H9 (cell line): ENCODE measurements around the gene TMEM273. TPM values are rescaled to one million over a fixed set of nuclear protein-coding genes. Genes with fewer than 3 reads are reported as not detected.

Experiments
- DNase-seq: peaks from one replicate; pipeline ENCODE4 v3.0.0-alpha.2; 2017
- H2AFZ ChIP-seq: one replicate; pipeline ENCODE4 v1.6.1; 2013; ENCODE audit warnings: mild to moderate bottlenecking, low read length, control low read depth, moderate library complexity
- H2AK5ac ChIP-seq: 2 replicates; pipeline ENCODE4 v1.6.1; 2013; ENCODE audit warnings: low read length, control low read depth, mixed read lengths; ENCODE audit not compliant: insufficient read length
- H2BK120ac ChIP-seq: one replicate; pipeline ENCODE4 v1.6.1; 2013; ENCODE audit warnings: low read depth, mild to moderate bottlenecking, low read length, control low read depth, inconsistent platforms; ENCODE audit not compliant: poor library complexity, severe bottlenecking
- H2BK12ac ChIP-seq: 2 replicates; pipeline ENCODE4 v1.6.1; 2013; ENCODE audit warnings: low read length, control low read depth, mixed read lengths, low read depth; ENCODE audit not compliant: insufficient read length
- H2BK15ac ChIP-seq: 2 replicates; pipeline ENCODE4 v1.6.1; 2013; ENCODE audit warnings: low read depth, low read length, control low read depth
- H2BK20ac ChIP-seq: one replicate; pipeline ENCODE4 v1.6.1; 2013; ENCODE audit warnings: low read depth, mild to moderate bottlenecking, low read length, control low read depth, inconsistent platforms; ENCODE audit not compliant: poor library complexity, severe bottlenecking
- H2BK5ac ChIP-seq: 2 replicates; pipeline ENCODE4 v1.6.1; 2013; ENCODE audit warnings: low read length, control low read depth, mixed read lengths; ENCODE audit not compliant: insufficient read length
- H3K14ac ChIP-seq: 2 replicates; pipeline ENCODE4 v1.6.1; 2013; ENCODE audit warnings: low read length, control low read depth; ENCODE audit not compliant: insufficient read depth
- H3K18ac ChIP-seq: 2 replicates; pipeline ENCODE4 v1.6.1; 2013; ENCODE audit warnings: low read depth, mild to moderate bottlenecking, mixed read lengths, low read length, control low read depth; ENCODE audit not compliant: insufficient read length
- H3K23ac ChIP-seq: 2 replicates; pipeline ENCODE4 v1.6.1; 2013; ENCODE audit warnings: low read length, control low read depth, mixed read lengths, low read depth; ENCODE audit not compliant: insufficient read length
- H3K23me2 ChIP-seq: 2 replicates; pipeline ENCODE4 v1.6.1; 2013; ENCODE audit warnings: low read depth, mild to moderate bottlenecking, mixed read lengths, low read length, control low read depth; ENCODE audit not compliant: insufficient read length, poor library complexity, severe bottlenecking
- H3K27ac ChIP-seq: 2 replicates; pipeline ENCODE4 v1.5.1; 2013; ENCODE audit warnings: low read length, control low read depth, mixed read lengths, low read depth; ENCODE audit not compliant: insufficient read length
- H3K27me3 ChIP-seq: 2 replicates; pipeline ENCODE4 v1.6.1; 2013; ENCODE audit warnings: low read length, control low read depth, inconsistent platforms; ENCODE audit not compliant: insufficient read depth
- H3K4ac ChIP-seq: 2 replicates; pipeline ENCODE4 v1.6.1; 2013; ENCODE audit warnings: low read depth, mild to moderate bottlenecking, control low read depth, inconsistent platforms, low read length, moderate library complexity
- H3K4me1 ChIP-seq: 2 replicates; pipeline ENCODE4 v1.6.1; 2013; ENCODE audit warnings: low read length, control low read depth, inconsistent platforms; ENCODE audit not compliant: insufficient read depth
- H3K4me2 ChIP-seq: 2 replicates; pipeline ENCODE4 v1.6.1; 2013; ENCODE audit warnings: low read length, control low read depth, mixed read lengths; ENCODE audit not compliant: insufficient read length, insufficient read depth
- H3K56ac ChIP-seq: 2 replicates; pipeline ENCODE4 v1.6.1; 2013; ENCODE audit warnings: low read depth, mild to moderate bottlenecking, mixed read lengths, low read length, control low read depth; ENCODE audit not compliant: insufficient read length
- H3K79me1 ChIP-seq: 2 replicates; pipeline ENCODE4 v1.6.1; 2013; ENCODE audit warnings: low read depth, mild to moderate bottlenecking, moderate library complexity, low read length, control low read depth, inconsistent platforms; ENCODE audit not compliant: insufficient read depth, poor library complexity, severe bottlenecking
- H3K79me2 ChIP-seq: 2 replicates; pipeline ENCODE4 v1.6.1; 2013; ENCODE audit warnings: low read length, control low read depth, inconsistent platforms; ENCODE audit not compliant: insufficient read depth
- H3K9ac ChIP-seq: 2 replicates; pipeline ENCODE4 v1.6.1; 2013; ENCODE audit warnings: low read length, control low read depth, mixed read lengths; ENCODE audit not compliant: insufficient read length; ENCODE audit errors: extremely low read depth
- H3K9me3 ChIP-seq: one replicate; pipeline ENCODE4 v1.6.1; 2013; ENCODE audit warnings: low read depth, low read length, inconsistent platforms; ENCODE audit not compliant: control insufficient read depth
- H3T11ph ChIP-seq: one replicate; pipeline ENCODE4 v1.6.1; 2013; ENCODE audit warnings: mild to moderate bottlenecking, low read length, control low read depth, inconsistent platforms
- H4K20me1 ChIP-seq: one replicate; pipeline ENCODE4 v1.6.1; 2013; ENCODE audit not compliant: control insufficient read depth, insufficient read length, insufficient read depth
- H4K5ac ChIP-seq: 2 replicates; pipeline ENCODE4 v1.6.1; 2013; ENCODE audit warnings: low read depth, mild to moderate bottlenecking, mixed read lengths, low read length, control low read depth; ENCODE audit not compliant: insufficient read length
- H4K8ac ChIP-seq: replicated peaks from 2 replicates; pipeline ENCODE4 v1.6.1; 2013; ENCODE audit warnings: low read length, control low read depth, mixed read lengths, low read depth; ENCODE audit not compliant: insufficient read length
- H4K91ac ChIP-seq: 2 replicates; pipeline ENCODE4 v1.6.1; 2013; ENCODE audit warnings: low read depth, mild to moderate bottlenecking, moderate library complexity, mixed read lengths, low read length, control low read depth; ENCODE audit not compliant: insufficient read length
- H3K27ac Mint-ChIP-seq, 3 experiments: 2 replicates in 2 of 3; 3 replicates in 1 of 3; pipeline ENCODE4 v1.8.0; 2020 to 2021; ENCODE audit warnings: mixed read lengths in 3 of 3, mild to moderate bottlenecking in 1 of 3, moderate library complexity in 1 of 3
- H3K27me3 Mint-ChIP-seq: 2 replicates; pipeline ENCODE4 v1.8.0; 2021; ENCODE audit warnings: low read depth, mild to moderate bottlenecking, moderate library complexity, mixed read lengths
- H3K36me3 Mint-ChIP-seq, 3 experiments: 2 replicates in 2 of 3; 3 replicates in 1 of 3; pipeline ENCODE4 v1.8.0; 2020 to 2021; ENCODE audit warnings: low read depth in 3 of 3, mixed read lengths in 3 of 3; ENCODE audit not compliant: insufficient read depth in 1 of 3
- H3K4me1 Mint-ChIP-seq, 2 experiments: 2 replicates each; pipeline ENCODE4 v1.8.0; 2020; ENCODE audit warnings: mixed read lengths in 2 of 2
- H3K4me3 Mint-ChIP-seq, 2 experiments: 2 replicates in 1 of 2; 3 replicates in 1 of 2; pipeline ENCODE4 v1.8.0; 2020 to 2021; ENCODE audit warnings: mild to moderate bottlenecking in 2 of 2, mixed read lengths in 2 of 2, moderate library complexity in 1 of 2
- H3K9me3 Mint-ChIP-seq, 2 experiments: 2 replicates in 1 of 2; 3 replicates in 1 of 2; pipeline ENCODE4 v1.8.0; 2020; ENCODE audit warnings: mild to moderate bottlenecking in 2 of 2, mixed read lengths in 2 of 2, moderate library complexity in 1 of 2
- WGBS: extraction: QIAGEN DNeasy Blood & Tissue Kit; methylation state at CpG from one replicate; pipeline ENCODE4 v1.1.7; 2013; ENCODE audit warnings: missing lambda C conversion rate, low lambda C conversion rate, mixed read lengths; ENCODE audit not compliant: insufficient read length; ENCODE audit errors: extremely low coverage; 5-methylcytosine and 5-hydroxymethylcytosine counted together
- total RNA-seq: library from RNA; stranded (reverse); gene quantifications from 2 replicates; pipeline ENCODE4 v1.2.1, GENCODE V29; 2021
- TF ChIP-seq, protein P1 (sequence below): fragments of 200-600 bp; sonication (generic); conservative IDR thresholded peaks from 3 replicates; pipeline ENCODE4 v1.8.0; 2021; ENCODE audit warnings: antibody characterized with exemption, mild to moderate bottlenecking

Gene TMEM273
- total RNA-seq, 1 experiment from 2014 or later, result not detected

GRCh38 chr10:49114718-49115014 is 73.5 kb downstream of the TMEM273 start:
- no CpG with 5 or more reads among the region's 9 CpGs for WGBS
- H4K20me1 ChIP-seq, result no peaks in the 10 kb centered on the region
- no peak overlapping the region for H2AFZ ChIP-seq

More at GRCh38 chr10:49114718-49115014, 73.5 kb downstream of the TMEM273 start:
- no peaks in the 10 kb centered on the region for H3K79me1 ChIP-seq
- no peak overlapping the region for H3K27ac ChIP-seq
- no peak overlapping the region for H2AK5ac ChIP-seq
- H2BK5ac ChIP-seq, result no peak overlapping the region
- DNase-seq, result peak; percentile 51
- H3K14ac ChIP-seq, result 0 out of 2 replicates have a peak overlapping the region, but pooled peaks have one; percentile 8
- peak overlapping the region; percentile 71 for H3K18ac ChIP-seq
- H3K4me2 ChIP-seq, result peak overlapping the region; percentile 88
- Mint-ChIP-seq H3K4me3 (peak overlapping the region; percentile 69 to 85), H3K36me3 (no peaks in the 10 kb centered on the region), H3K27ac (no peak overlapping the region), H3K4me1 (peaks cover 9 to 10% of the 10 kb centered on the region in 2 experiments; a peak in 3 of 4 replicates), H3K9me3 (no peaks in the 10 kb centered on the region), H3K27me3 (peaks cover 34% of the 10 kb centered on the region)
- no peak overlapping the region for H4K5ac ChIP-seq
- H2BK120ac ChIP-seq, result no peak overlapping the region
- H2BK12ac ChIP-seq, result no peak overlapping the region
- no peak overlapping the region for H3K56ac ChIP-seq
- TF ChIP-seq, protein P1, sequence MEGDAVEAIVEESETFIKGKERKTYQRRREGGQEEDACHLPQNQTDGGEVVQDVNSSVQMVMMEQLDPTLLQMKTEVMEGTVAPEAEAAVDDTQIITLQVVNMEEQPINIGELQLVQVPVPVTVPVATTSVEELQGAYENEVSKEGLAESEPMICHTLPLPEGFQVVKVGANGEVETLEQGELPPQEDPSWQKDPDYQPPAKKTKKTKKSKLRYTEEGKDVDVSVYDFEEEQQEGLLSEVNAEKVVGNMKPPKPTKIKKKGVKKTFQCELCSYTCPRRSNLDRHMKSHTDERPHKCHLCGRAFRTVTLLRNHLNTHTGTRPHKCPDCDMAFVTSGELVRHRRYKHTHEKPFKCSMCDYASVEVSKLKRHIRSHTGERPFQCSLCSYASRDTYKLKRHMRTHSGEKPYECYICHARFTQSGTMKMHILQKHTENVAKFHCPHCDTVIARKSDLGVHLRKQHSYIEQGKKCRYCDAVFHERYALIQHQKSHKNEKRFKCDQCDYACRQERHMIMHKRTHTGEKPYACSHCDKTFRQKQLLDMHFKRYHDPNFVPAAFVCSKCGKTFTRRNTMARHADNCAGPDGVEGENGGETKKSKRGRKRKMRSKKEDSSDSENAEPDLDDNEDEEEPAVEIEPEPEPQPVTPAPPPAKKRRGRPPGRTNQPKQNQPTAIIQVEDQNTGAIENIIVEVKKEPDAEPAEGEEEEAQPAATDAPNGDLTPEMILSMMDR, result no peak
- H3K9ac ChIP-seq, result peak overlapping the region; percentile 4
- H3K4ac ChIP-seq, result no peak overlapping the region
- no peak overlapping the region for H3K23ac ChIP-seq
- H2BK15ac ChIP-seq, result no peak overlapping the region
- H4K91ac ChIP-seq, result no peak overlapping the region
- peaks cover 5% of the 10 kb centered on the region for H3K23me2 ChIP-seq
- no peaks in the 10 kb centered on the region for H3K9me3 ChIP-seq
- no peaks in the 10 kb centered on the region for H3K79me2 ChIP-seq
- H4K8ac ChIP-seq, result no peak overlapping the region
- no peak overlapping the region for H2BK20ac ChIP-seq
- H3K27me3 ChIP-seq, result no peaks in the 10 kb centered on the region; the same call in 1 of the 2 replicates
- H3K4me1 ChIP-seq, result no peaks in the 10 kb centered on the region
- H3T11ph ChIP-seq, result no peak overlapping the region
